GM12878 (cell line): ENCODE results near the gene WDR48. TPM values are rescaled to one million over a fixed set of nuclear protein-coding genes. Genes with fewer than 3 reads are reported as not detected.

ENCODE experiments used
- ATAC-seq: fragments of 200-7000 bp; cut with Tn5 transposase; 3 replicates; pipeline ENCODE4 v1.9.1; 2020; ENCODE audit warnings: mild to moderate bottlenecking, moderate library complexity
- BruUV-seq: library from RNA; stranded (reverse); fragments of 400-500 nt; replicated peaks from 2 replicates; lab custom pipeline; 2021; lab: Mats Ljungman, UMichigan
- CTCF ChIA-PET: fragments of 300-600 bp; sonication (Branson Sonifier 250); formaldehyde crosslinking; extraction: SDS; loops from one replicate; lab custom pipeline; 2021; ENCODE audit warnings: inconsistent platforms; lab: Yijun Ruan, JAX
- POLR2A ChIA-PET: fragments of 350-600 bp; formaldehyde crosslinking; extraction: SDS; loops from one replicate; lab custom pipeline; 2021; ENCODE audit warnings: inconsistent platforms; lab: Charles Lee
- RAD21 ChIA-PET: fragments of 300-600 bp; sonication (Branson Sonifier 250); formaldehyde crosslinking; loops from one replicate; lab custom pipeline; 2023; ENCODE audit warnings: antibody characterized with exemption; ENCODE audit not compliant: unreplicated experiment; lab: Charles Lee
- SMC1A ChIA-PET: fragments of 300-600 bp; sonication (Branson Sonifier 250); formaldehyde crosslinking; loops from one replicate; lab custom pipeline; 2023; ENCODE audit not compliant: unreplicated experiment, uncharacterized antibody; lab: Charles Lee
- DNase-seq: peaks from one replicate; pipeline ENCODE4 v3.0.0-alpha.2; 2011; ENCODE audit warnings: low read depth, low spot score
- FAIRE-seq: peaks from 3 replicates; lab custom pipeline; 2011; peaks lifted over from hg19 to GRCh38; lab: Jason Lieb, UNC
- H2AFZ ChIP-seq: 2 replicates; pipeline ENCODE4 v1.6.0; 2011; ENCODE audit warnings: low read depth, low read length, control low read depth; ENCODE audit not compliant: control insufficient read depth
- H3K27ac ChIP-seq: 2 replicates; pipeline ENCODE4 v1.5.1; 2011; ENCODE audit warnings: control low read depth; ENCODE audit not compliant: control insufficient read depth, insufficient read depth
- H3K27me3 ChIP-seq, 2 experiments: replicated peaks in 1 of 2; 2 replicates each; pipeline versions ENCODE4 v1.6.0 to v1.6.1; 2011; ENCODE audit warnings: low read length in 1 of 2; ENCODE audit not compliant: control insufficient read depth in 2 of 2, insufficient read depth in 2 of 2
- H3K36me3 ChIP-seq, 2 experiments: 2 replicates each; pipeline ENCODE4 v1.5.1; 2011; ENCODE audit warnings: low read length in 1 of 2; ENCODE audit not compliant: control insufficient read depth in 2 of 2, insufficient read depth in 2 of 2
- H3K4me1 ChIP-seq: 2 replicates; pipeline ENCODE4 v1.6.1; 2011; ENCODE audit warnings: mild to moderate bottlenecking, low read length, moderate library complexity, mixed read lengths; ENCODE audit not compliant: control insufficient read depth, insufficient read depth
- H3K4me2 ChIP-seq: 2 replicates; pipeline ENCODE4 v1.6.0; 2011; ENCODE audit warnings: control low read depth; ENCODE audit not compliant: control insufficient read depth, insufficient read depth
- H3K4me3 ChIP-seq: fragments of 200-600 bp; sonication (generic); 2 replicates; pipeline ENCODE4 v1.5.1; 2016
- H3K79me2 ChIP-seq: 2 replicates; pipeline ENCODE4 v1.6.0; 2011; ENCODE audit warnings: low read length; ENCODE audit not compliant: control insufficient read depth, insufficient read depth
- H3K9ac ChIP-seq: 2 replicates; pipeline ENCODE4 v1.8.0; 2011; ENCODE audit warnings: low read length, control low read depth, mixed read lengths; ENCODE audit not compliant: control insufficient read depth, insufficient read depth
- H3K9me3 ChIP-seq: replicated peaks from 3 replicates; pipeline ENCODE4 v1.5.1; 2011; ENCODE audit warnings: mild to moderate bottlenecking, low read length; ENCODE audit not compliant: control insufficient read depth, insufficient read depth
- H4K20me1 ChIP-seq: 2 replicates; pipeline ENCODE4 v1.6.0; 2011; ENCODE audit not compliant: control insufficient read depth, insufficient read depth
- ATF7 ChIP-seq: fragments of 450-650 bp; IDR thresholded peaks from 2 replicates; pipeline ENCODE4 v1.6.1; 2016; ENCODE audit warnings: low read depth, mild to moderate bottlenecking
- CBX5 ChIP-seq: sonication (generic); IDR thresholded peaks from 2 replicates; pipeline ENCODE4 v1.6.1; 2016; ENCODE audit warnings: low read depth, moderate library complexity, mild to moderate bottlenecking, inconsistent platforms
- ETV6 ChIP-seq, 2 experiments: fragments of 450-650 bp in 1 of 2; IDR thresholded peaks in 1 of 2; conservative IDR thresholded peaks in 1 of 2; 2 replicates each; pipeline ENCODE4 v1.6.1; 2014; ENCODE audit warnings: antibody characterized with exemption in 1 of 2, borderline replicate concordance in 1 of 2, low read depth in 1 of 2, mild to moderate bottlenecking in 1 of 2, moderate library complexity in 1 of 2
- FOXK2 ChIP-seq: fragments of 450-650 bp; IDR thresholded peaks from 2 replicates; pipeline ENCODE4 v1.6.1; 2017; ENCODE audit warnings: mild to moderate bottlenecking, moderate library complexity
- NFIC ChIP-seq: IDR thresholded peaks from 2 replicates; pipeline ENCODE4 v1.6.1; 2012; ENCODE audit warnings: low read depth, mild to moderate bottlenecking, inconsistent platforms, low read length, moderate library complexity
- NRF1 ChIP-seq: conservative IDR thresholded peaks from 2 replicates; pipeline ENCODE4 v1.6.1; 2011; ENCODE audit warnings: mild to moderate bottlenecking, low read depth, low read length, improper control_type of control experiment
- PAX5 ChIP-seq: IDR thresholded peaks from 2 replicates; pipeline ENCODE4 v1.6.1; 2011; ENCODE audit warnings: low read depth, low read length, borderline replicate concordance
- SIX5 ChIP-seq: IDR thresholded peaks from 2 replicates; pipeline ENCODE4 v1.6.1; 2011; ENCODE audit warnings: mild to moderate bottlenecking, low read depth, low read length, moderate library complexity; ENCODE audit not compliant: severe bottlenecking
- SREBF1 ChIP-seq: IDR thresholded peaks from 2 replicates; pipeline ENCODE4 v1.6.1; 2012; ENCODE audit warnings: mild to moderate bottlenecking, low read length
- SRF ChIP-seq, 2 experiments: IDR thresholded peaks; 2 replicates each; pipeline ENCODE4 v1.6.1; 2011; ENCODE audit warnings: low read depth in 2 of 2, low read length in 2 of 2, mild to moderate bottlenecking in 1 of 2, moderate library complexity in 1 of 2
- STAT3 ChIP-seq: IDR thresholded peaks from 2 replicates; pipeline ENCODE4 v1.6.1; 2011; ENCODE audit warnings: low read depth, low read length, improper control_type of control experiment
- ZNF622 ChIP-seq: fragments of 450-650 bp; IDR thresholded peaks from 2 replicates; pipeline ENCODE4 v1.6.1; 2017; ENCODE audit warnings: mild to moderate bottlenecking, inconsistent platforms
- WGBS: methylation state at CpG from one replicate; pipeline ENCODE4 v1.1.6; 2016; ENCODE audit warnings: low lambda C conversion rate; ENCODE audit not compliant: insufficient replicate concordance, insufficient coverage; ENCODE audit errors: missing lambda C conversion rate; 5-methylcytosine and 5-hydroxymethylcytosine counted together
- in situ Hi-C: fragments of 300-500 bp; cut with MboI; formaldehyde crosslinking; loops from 9 replicates; pipeline ENCODE4 v1.14.3; 2018; ENCODE audit warnings: mixed read lengths
- intact Hi-C: fragments of 100-400 bp; cut with micrococcal nuclease; formaldehyde crosslinking; loops from one replicate; pipeline ENCODE4 v1.14.2; 2022; ENCODE audit not compliant: unreplicated experiment
- polyA plus RNA-seq, 11 experiments: library from polyadenylated mRNA; depleted of rRNA in 4 of 11; unstranded in 6 of 11; stranded (reverse) in 5 of 11; fragments of >200 nt; fragmentation: Nextera tagmentation in 4 of 11; fragmentation: Illumina TruSeq in 1 of 11; extraction: Ambion mirVana in 4 of 11; extraction: Trizol in 1 of 11; gene quantifications; 1 replicate in 1 of 11; 2 replicates in 10 of 11; pipeline versions ENCODE4 v1.2.1 to v1.2.3, GENCODE V29; 2011 to 2016; ENCODE audit warnings: inconsistent platforms in 2 of 11, missing spikeins in 2 of 11, low read depth in 1 of 11
- total RNA-seq, 4 experiments: library from RNA; depleted of rRNA in 3 of 4; stranded (reverse); fragments of >200 nt in 3 of 4; fragmentation: Illumina TruSeq in 1 of 4; extraction: Trizol in 1 of 4; gene quantifications; 2 replicates each; pipeline versions ENCODE4 v1.2.1 to v1.2.3, GENCODE V29; 2013 to 2021
- TF ChIP-seq, protein P1 (sequence below): fragments of 450-650 bp; IDR thresholded peaks from 2 replicates; pipeline ENCODE4 v1.6.1; 2016; ENCODE audit warnings: mild to moderate bottlenecking
- TF ChIP-seq, protein P2 (sequence below): IDR thresholded peaks from 2 replicates; pipeline ENCODE4 v1.6.1; 2011; ENCODE audit warnings: borderline replicate concordance, low read depth, mild to moderate bottlenecking, moderate library complexity, mixed read lengths, low read length; ENCODE audit not compliant: insufficient read depth; ENCODE audit errors: extremely low read length

Gene WDR48
- total and polyA plus RNA-seq, 10 of the 15 experiments (the other 5 are each of a cell fraction or from before 2014, with no cell fraction given), result 16.8 to 43.8 (median 29.0) TPM

DNA sequence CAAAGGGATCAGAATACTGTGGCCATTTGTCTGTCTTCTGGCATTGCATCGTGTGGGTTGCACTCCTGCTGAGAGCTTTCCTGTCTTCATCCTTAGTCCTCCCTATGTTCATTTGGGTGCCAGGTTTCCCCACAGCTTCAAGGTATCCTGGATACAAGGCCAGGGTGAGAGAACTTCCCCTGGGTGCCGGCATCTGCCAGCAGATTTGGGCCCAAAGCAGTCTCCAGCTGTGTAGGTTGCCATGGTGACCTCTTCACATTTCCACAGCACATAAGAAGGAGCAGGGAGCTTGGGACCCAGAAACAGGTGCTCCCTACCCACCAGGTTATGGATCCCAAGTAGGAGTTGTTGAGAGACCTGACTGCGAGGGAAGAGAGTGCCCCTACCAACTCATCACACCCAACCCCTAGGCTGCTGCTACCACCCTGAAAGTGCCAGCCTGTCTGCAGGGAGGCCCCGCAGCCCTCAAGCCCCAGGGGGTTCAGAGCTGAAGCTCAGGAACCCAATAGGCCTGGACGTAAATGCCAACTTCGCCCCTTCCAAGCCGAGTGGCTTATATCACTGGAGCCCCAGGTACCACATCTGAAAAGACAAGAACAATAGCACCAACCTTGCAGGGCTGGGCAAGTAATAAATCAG is 75.6 kb downstream of the WDR48 start:
- in situ Hi-C loops, result no loop called here
- H3K27ac ChIP-seq, result no peak overlapping the region
- SMC1A ChIA-PET, result interaction anchor here (0.7 to 4.8 kb wide), 14 partner anchors 9 to 168 kb away, joined by 3 to 45 read pairs (median 4); partner anchors contain the start of gene XIRP1

More for the DNA sequence above, 75.6 kb downstream of the WDR48 start:
- ChIA-PET CTCF (interaction anchor here (0.6 to 4.5 kb wide), 21 partner anchors 10 to 1180 kb away, joined by 3 to 47 read pairs (median 5); partner anchors contain the start of genes GORASP1, TTC21A and XIRP1), RAD21 (interaction anchor here (0.7 to 4.2 kb wide), 8 partner anchors 21 to 164 kb away, joined by 3 to 40 read pairs (median 4); no protein-coding TSS in a partner anchor), POLR2A (interaction anchor here (1.0 kb wide), 1 partner anchor 63 kb away, joined by 3 read pairs; no protein-coding TSS in a partner anchor)
- Histone ChIP-seq H3K9me3 (no peaks in the 10 kb centered on the region), H3K36me3 (no peaks in the 10 kb centered on the region), H3K4me2 (no peak overlapping the region), H3K9ac (no peak overlapping the region), H4K20me1 (no peaks in the 10 kb centered on the region), H3K4me1 (peaks cover 20% of the 10 kb centered on the region), H3K4me3 (no peak overlapping the region), H2AFZ (no peak overlapping the region), H3K27me3 (no peaks in the 10 kb centered on the region), H3K79me2 (no peaks in the 10 kb centered on the region)
- DNase-seq (no peak), FAIRE-seq (no peak), ATAC-seq (no peak)
- WGBS, result 44% methylated on average over 7 of the region's 7 CpGs
- BruUV-seq, result no TSS peak
- intact Hi-C loops, result no loop called here
- no peak for TF ChIP-seq ATF7
- no peak for TF ChIP-seq SIX5
- TF ChIP-seq SRF (IDR thresholded peaks at IDR 0.05; ENCODE audit: low read depth in 2 of 2, low read length in 2 of 2), result no peak
- no peak for TF ChIP-seq SREBF1
- no peak for TF ChIP-seq PAX5
- TF ChIP-seq FOXK2, result no peak
- TF ChIP-seq, protein P1, sequence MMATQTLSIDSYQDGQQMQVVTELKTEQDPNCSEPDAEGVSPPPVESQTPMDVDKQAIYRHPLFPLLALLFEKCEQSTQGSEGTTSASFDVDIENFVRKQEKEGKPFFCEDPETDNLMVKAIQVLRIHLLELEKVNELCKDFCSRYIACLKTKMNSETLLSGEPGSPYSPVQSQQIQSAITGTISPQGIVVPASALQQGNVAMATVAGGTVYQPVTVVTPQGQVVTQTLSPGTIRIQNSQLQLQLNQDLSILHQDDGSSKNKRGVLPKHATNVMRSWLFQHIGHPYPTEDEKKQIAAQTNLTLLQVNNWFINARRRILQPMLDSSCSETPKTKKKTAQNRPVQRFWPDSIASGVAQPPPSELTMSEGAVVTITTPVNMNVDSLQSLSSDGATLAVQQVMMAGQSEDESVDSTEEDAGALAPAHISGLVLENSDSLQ, result no peak
- no peak for TF ChIP-seq NFIC
- TF ChIP-seq, protein P2, sequence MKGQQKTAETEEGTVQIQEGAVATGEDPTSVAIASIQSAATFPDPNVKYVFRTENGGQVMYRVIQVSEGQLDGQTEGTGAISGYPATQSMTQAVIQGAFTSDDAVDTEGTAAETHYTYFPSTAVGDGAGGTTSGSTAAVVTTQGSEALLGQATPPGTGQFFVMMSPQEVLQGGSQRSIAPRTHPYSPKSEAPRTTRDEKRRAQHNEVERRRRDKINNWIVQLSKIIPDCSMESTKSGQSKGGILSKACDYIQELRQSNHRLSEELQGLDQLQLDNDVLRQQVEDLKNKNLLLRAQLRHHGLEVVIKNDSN, result no peak
- TF ChIP-seq ETV6 (conservative IDR thresholded peaks at IDR 0.05 in 1 of 2, IDR thresholded peaks at IDR 0.05 in 1 of 2; ENCODE audit: borderline replicate concordance in 1 of 2, low read depth in 1 of 2), result no peak
- TF ChIP-seq CBX5, result no peak
- TF ChIP-seq ZNF622, result no peak
- no peak for TF ChIP-seq NRF1
- TF ChIP-seq STAT3, result no peak
